Large intestine (tissue), 12 donors: Measurements from ENCODE around the gene PEPD. TPM values are rescaled to one million over a fixed set of nuclear protein-coding genes. Genes with fewer than 3 reads are reported as not detected.
"Not testable (repeated sequence)": the region's sequence is repeated elsewhere in the genome, so short reads cannot be mapped to it uniquely, and the experiment has no call there.

Experiments
- DNase-seq, 2 donors: peaks; one replicate each; pipeline versions ENCODE4 v3.0.0 to v3.0.0-alpha.2; 2013
- H3K27ac ChIP-seq: one replicate; pipeline ENCODE4 v1.5.1; 2013; ENCODE audit warnings: low read length
- H3K27me3 ChIP-seq: 2 replicates; pipeline ENCODE4 v1.6.1; 2013; ENCODE audit warnings: low read length; ENCODE audit not compliant: control insufficient read depth, insufficient read depth
- H3K36me3 ChIP-seq: 2 replicates; pipeline ENCODE4 v1.6.1; 2013; ENCODE audit warnings: low read length; ENCODE audit not compliant: control insufficient read depth, insufficient read depth
- H3K4me1 ChIP-seq: one replicate; pipeline ENCODE4 v1.6.1; 2013; ENCODE audit warnings: low read length; ENCODE audit not compliant: control insufficient read depth, insufficient read depth
- H3K4me3 ChIP-seq: one replicate; pipeline ENCODE4 v1.5.1; 2013; ENCODE audit warnings: low read length
- H3K9me3 ChIP-seq: one replicate; pipeline ENCODE4 v1.6.1; 2013; ENCODE audit warnings: mild to moderate bottlenecking, low read depth, low read length, moderate library complexity; ENCODE audit not compliant: control insufficient read depth
- WGBS: methylation state at CpG from one replicate; pipeline ENCODE4 v1.1.5; 2013; ENCODE audit warnings: low lambda C conversion rate; ENCODE audit not compliant: insufficient coverage; 5-methylcytosine and 5-hydroxymethylcytosine counted together
- long read RNA-seq, 11 donors: transcript quantifications; one replicate each; lab custom pipeline, GENCODE V29; 2026
- polyA plus RNA-seq: library from polyadenylated mRNA; unstranded; fragments of 120-200 nt; gene quantifications from one replicate; pipeline ENCODE4 v1.2.1, GENCODE V29; 2013

Gene PEPD
- polyA plus RNA-seq = 216 TPM
- long read RNA-seq, donor 1, transcript PEPD-201 (15 exons, 1,910 nt) = major isoform, 50 of 85 reads
- long read RNA-seq, donor 1, partial matches to known transcripts = 6 of 85 reads
- long read RNA-seq, donor 1, other reads (novel, unspliced or antisense) = 24 of 85 reads
- long read RNA-seq, donor 2, transcript PEPD-211 (2 exons, 1,763 nt) = minor isoform, 8 of 182 reads
- long read RNA-seq, donor 2, transcript PEPD-201 (15 exons, 1,910 nt) = major isoform, 96 of 182 reads
- long read RNA-seq, donor 2, partial matches to known transcripts = 37 of 182 reads
- long read RNA-seq, donor 2, other reads (novel, unspliced or antisense) = 40 of 182 reads
- long read RNA-seq, donor 3 = 0 reads
- long read RNA-seq, donor 4, transcript PEPD-201 (15 exons, 1,910 nt) = major isoform, 12 of 20 reads
- long read RNA-seq, donor 4, partial matches to known transcripts = 0 of 20 reads
- long read RNA-seq, donor 4, other reads (novel, unspliced or antisense) = 5 of 20 reads
- long read RNA-seq, donor 5, transcript PEPD-201 (15 exons, 1,910 nt) = major isoform, 15 of 41 reads
- long read RNA-seq, donor 5, transcript PEPD-211 (2 exons, 1,763 nt) = minor isoform, 5 of 41 reads
- long read RNA-seq, donor 5, partial matches to known transcripts = 0 of 41 reads
- long read RNA-seq, donor 5, other reads (novel, unspliced or antisense) = 21 of 41 reads
- long read RNA-seq, donor 6, transcript PEPD-211 (2 exons, 1,763 nt) = minor isoform, 15 of 198 reads
- long read RNA-seq, donor 6, transcript PEPD-201 (15 exons, 1,910 nt) = major isoform, 103 of 198 reads
- long read RNA-seq, donor 6, partial matches to known transcripts = 21 of 198 reads
- long read RNA-seq, donor 6, other reads (novel, unspliced or antisense) = 59 of 198 reads
- long read RNA-seq, donor 7, transcript PEPD-201 (15 exons, 1,910 nt) = major isoform, 12 of 26 reads
- long read RNA-seq, donor 7, partial matches to known transcripts = 14 of 26 reads
- long read RNA-seq, donor 7, other reads (novel, unspliced or antisense) = 0 of 26 reads
- long read RNA-seq, donor 8, transcript PEPD-211 (2 exons, 1,763 nt) = minor isoform, 28 of 246 reads
- long read RNA-seq, donor 8, transcript PEPD-201 (15 exons, 1,910 nt) = major isoform, 112 of 246 reads
- long read RNA-seq, donor 8, partial matches to known transcripts = 32 of 246 reads
- long read RNA-seq, donor 8, other reads (novel, unspliced or antisense) = 73 of 246 reads
- long read RNA-seq, donor 9, transcript PEPD-211 (2 exons, 1,763 nt) = minor isoform, 14 of 180 reads
- long read RNA-seq, donor 9, transcript PEPD-201 (15 exons, 1,910 nt) = major isoform, 77 of 180 reads
- long read RNA-seq, donor 9, partial matches to known transcripts = 33 of 180 reads
- long read RNA-seq, donor 9, other reads (novel, unspliced or antisense) = 55 of 180 reads
- long read RNA-seq, donor 10, transcript PEPD-201 (15 exons, 1,910 nt) = major isoform, 81 of 151 reads
- long read RNA-seq, donor 10, transcript PEPD-211 (2 exons, 1,763 nt) = minor isoform, 13 of 151 reads
- long read RNA-seq, donor 10, partial matches to known transcripts = 16 of 151 reads
- long read RNA-seq, donor 10, other reads (novel, unspliced or antisense) = 41 of 151 reads
- long read RNA-seq, donor 11, transcript PEPD-211 (2 exons, 1,763 nt) = minor isoform, 9 of 77 reads
- long read RNA-seq, donor 11, transcript PEPD-201 (15 exons, 1,910 nt) = major isoform, 45 of 77 reads
- long read RNA-seq, donor 11, partial matches to known transcripts = 0 of 77 reads
- long read RNA-seq, donor 11, other reads (novel, unspliced or antisense) = 23 of 77 reads

DNA sequence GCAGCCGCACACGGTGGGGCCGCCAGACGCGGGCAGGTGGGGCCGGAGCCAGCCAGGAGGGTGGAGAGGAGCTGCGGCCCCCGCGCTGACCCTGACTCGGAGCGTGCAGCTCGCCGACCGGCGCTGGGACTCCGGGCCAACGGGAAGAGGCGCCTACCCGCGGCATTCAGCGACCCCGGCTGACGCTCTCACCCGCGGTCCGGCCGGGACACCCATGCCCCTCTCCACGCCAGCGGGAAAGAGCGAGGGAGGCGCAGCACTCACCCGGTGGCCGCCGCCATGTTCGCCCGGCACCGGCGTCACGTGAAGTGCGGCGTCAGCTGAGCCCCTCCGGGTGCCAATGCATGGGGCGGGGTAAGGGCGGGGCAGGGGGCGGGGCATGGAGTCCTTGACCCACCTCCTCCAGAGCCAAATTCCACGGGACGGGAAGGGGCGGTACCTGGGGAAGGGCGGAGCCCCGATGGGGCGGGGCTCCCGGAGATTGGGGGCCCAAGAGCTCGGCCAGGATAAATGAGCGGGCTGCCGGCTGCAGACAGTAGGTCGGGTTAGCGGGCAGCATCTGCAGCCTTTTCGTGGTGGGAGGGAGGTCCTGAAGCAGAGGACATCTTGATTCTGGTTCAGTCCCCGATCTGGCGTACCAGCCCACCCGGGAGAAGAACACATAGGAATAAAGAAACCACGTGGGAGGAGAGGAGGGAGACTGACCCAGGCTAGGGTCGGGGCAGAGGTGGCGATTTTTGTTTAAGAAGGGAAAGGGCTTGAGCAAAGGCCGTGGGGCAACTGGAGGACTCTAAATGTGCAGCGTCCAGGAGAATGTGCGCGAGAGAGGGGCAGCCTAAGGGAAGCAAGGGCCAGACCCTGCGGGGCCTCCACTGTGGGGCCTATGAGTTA, at the start of gene PEPD:
TSS of gene PEPD (minus strand) at position 312 of the 891 bp plus-strand sequence. CDS start at position 281, 31 bp downstream.
- Histone ChIP-seq H3K27ac (peak within 1 kb of the TSS; percentile 59), H3K4me3 (peak within 1 kb of the TSS; percentile 60), H3K36me3 (no peaks in the 10 kb centered on the region), H3K4me1 (peaks cover 30% of the 10 kb centered on the region), H3K9me3 (no peaks in the 10 kb centered on the region), H3K27me3 (no peaks in the 10 kb centered on the region)
- WGBS = no CpG with 5 or more reads among the region's 69 CpGs
- peak; percentile 81 to 87 for DNase-seq

DNA sequence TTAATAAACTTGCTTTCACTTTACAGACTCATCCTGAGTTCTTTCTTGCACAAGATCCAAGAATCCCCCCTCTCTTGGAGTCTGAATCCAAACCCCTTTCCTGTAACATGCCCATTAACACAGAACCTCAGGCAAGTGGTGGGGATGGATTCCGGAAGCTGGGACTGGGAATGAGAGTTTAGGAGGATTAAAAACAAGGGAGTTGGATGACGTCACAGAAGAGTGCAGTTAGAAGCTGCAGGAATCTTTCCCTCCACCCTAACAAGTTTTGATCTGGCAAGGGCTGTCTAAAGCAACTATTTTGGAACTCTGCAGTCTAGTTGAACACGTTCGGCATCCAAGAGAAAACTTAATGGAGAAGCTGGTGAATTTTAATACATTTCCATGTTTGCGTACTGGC, 48.2 kb upstream of the PEPD start:
- no CpG with 5 or more reads among the region's 5 CpGs for WGBS

DNA sequence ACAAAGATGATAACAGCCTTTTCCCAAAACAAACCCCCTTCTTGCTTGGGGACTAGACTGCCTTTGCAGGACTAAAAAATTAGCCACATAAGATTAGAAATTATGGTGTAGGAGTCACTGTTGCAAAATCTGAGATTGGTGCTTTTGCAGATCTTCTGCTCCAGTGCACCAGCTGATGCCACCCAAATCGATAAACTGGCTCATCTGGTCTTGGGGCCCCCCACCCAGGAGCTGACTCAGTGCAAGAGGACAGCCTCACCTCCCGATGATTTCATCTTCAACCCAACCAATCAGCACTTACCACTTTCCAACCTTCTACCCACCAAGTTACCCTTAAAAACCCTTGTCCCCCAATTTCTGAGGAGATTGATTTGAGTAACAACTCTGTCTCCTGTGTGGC, 47.1 kb upstream of the PEPD start:
- H3K27ac ChIP-seq = no peak overlapping the region
- H3K36me3 ChIP-seq = no peaks in the 10 kb centered on the region
- WGBS = 100% methylated on average over 1 of the region's 2 CpGs
- no peaks in the 10 kb centered on the region for H3K4me1 ChIP-seq
- H3K9me3 ChIP-seq = no peaks in the 10 kb centered on the region
- DNase-seq = no peak
- peaks cover 9% of the 10 kb centered on the region for H3K27me3 ChIP-seq
- H3K4me3 ChIP-seq = no peak overlapping the region

More for the DNA sequence above, 48.2 kb upstream of the PEPD start:
- Histone ChIP-seq H3K4me1 (no peaks in the 10 kb centered on the region), H3K27me3 (peaks cover 9% of the 10 kb centered on the region), H3K9me3 (no peaks in the 10 kb centered on the region), H3K27ac (no peak overlapping the region), H3K4me3 (no peak overlapping the region), H3K36me3 (no peaks in the 10 kb centered on the region)
- DNase-seq = no peak

DNA sequence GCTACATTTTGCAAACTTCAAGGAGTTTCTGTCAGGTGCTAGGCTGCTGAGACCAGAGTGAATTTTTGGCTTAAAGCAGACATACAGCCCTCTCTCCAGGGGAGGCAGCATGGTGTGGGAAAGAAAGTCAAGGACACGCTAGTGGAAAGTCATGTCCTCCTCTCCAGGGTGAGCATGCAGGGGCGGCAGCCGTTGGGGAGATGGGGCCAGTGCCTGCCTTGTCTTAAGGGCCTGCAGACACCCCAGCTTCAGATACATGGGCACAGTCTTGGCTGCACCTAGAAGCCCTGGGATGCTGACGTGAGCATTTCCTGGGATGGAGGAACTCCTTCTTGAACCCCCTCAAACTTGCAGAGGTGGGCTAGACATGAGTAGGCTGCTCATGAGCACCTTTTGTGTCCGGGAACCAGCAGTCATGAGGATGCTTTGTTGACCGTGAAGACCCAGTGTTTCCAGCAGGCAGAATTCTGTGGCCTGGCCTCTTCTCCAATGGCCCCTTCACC, 43.3 kb upstream of the PEPD start:
- Histone ChIP-seq H3K9me3 (no peaks in the 10 kb centered on the region), H3K27me3 (peaks cover 4% of the 10 kb centered on the region), H3K4me1 (no peaks in the 10 kb centered on the region), H3K4me3 (no peak overlapping the region), H3K36me3 (no peaks in the 10 kb centered on the region), H3K27ac (no peak overlapping the region)
- DNase-seq = no peak
- no CpG with 5 or more reads among the region's 6 CpGs for WGBS

DNA sequence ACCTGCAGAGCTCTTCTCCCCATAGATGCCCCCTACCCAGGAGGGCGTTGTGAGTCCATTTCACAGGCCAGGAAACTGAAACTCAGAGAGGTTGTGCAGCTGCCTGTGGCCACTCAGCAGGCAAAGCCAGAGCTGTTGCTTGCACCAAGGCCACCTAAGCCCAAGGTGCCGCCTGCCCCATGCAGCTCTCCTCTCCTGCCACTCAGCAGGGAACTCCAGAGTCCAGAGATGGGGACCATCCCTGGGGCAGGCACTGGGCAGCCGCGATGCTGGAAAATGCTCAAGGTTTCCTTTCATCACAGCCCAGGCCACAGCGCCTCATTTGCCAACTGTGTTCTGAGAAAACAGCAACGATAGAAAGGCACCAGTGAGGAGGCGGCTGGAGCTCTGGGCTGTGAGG, 41.0 kb upstream of the PEPD start:
- no peak overlapping the region for H3K4me3 ChIP-seq
- peaks cover 2% of the 10 kb centered on the region for H3K27me3 ChIP-seq
- H3K4me1 ChIP-seq = no peaks in the 10 kb centered on the region
- H3K27ac ChIP-seq = no peak overlapping the region
- no CpG with 5 or more reads among the region's 7 CpGs for WGBS
- no peaks in the 10 kb centered on the region for H3K9me3 ChIP-seq
- H3K36me3 ChIP-seq = no peaks in the 10 kb centered on the region
- no peak for DNase-seq

DNA sequence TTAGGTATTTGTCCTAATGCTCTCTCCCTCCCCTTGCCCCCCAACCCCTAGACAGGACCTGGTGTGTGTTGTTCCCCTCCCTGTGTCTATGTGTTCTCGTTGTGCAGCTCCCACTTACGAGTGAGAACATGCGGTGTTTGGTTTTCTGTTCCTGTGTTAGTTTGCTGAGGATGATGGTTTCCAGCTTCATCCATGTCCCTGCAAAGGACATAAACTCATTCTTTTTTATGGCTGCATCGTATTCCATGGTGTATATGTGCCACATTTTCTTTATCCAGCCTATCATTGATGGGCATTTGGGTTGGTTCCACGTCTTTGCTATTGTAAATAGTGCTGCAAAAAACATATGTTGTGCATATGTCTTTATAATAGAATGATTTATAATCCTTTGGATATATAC, 40.1 kb upstream of the PEPD start:
- not testable (repeated sequence) for H3K9me3 ChIP-seq, H3K4me3 ChIP-seq, DNase-seq, H3K27me3 ChIP-seq, H3K4me1 ChIP-seq, H3K36me3 ChIP-seq, H3K27ac ChIP-seq
- WGBS = 90% methylated on average over 2 of the region's 5 CpGs

DNA sequence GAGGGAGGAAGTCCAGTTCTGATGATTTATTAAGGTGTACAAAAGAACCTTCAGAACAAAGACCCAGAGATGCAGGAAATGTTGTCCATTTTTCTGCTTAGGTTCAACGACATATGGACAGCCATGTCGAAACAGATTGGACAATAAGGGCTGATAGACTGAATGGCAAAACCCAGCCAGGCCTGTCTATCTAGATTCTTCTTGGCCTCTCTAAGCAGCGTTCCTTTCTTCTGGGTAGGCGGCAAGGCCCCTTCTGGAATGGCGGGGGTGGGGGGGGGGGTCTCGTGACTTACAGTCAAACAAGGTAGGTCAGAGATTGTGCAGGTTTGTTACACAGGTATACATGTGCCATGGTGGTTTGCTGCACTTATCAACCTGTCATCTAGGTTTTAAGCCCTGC, 39.7 kb upstream of the PEPD start:
- Histone ChIP-seq H3K27me3 (peaks cover 2% of the 10 kb centered on the region), H3K27ac (no peak overlapping the region), H3K4me1 (no peaks in the 10 kb centered on the region), H3K36me3 (no peaks in the 10 kb centered on the region), H3K4me3 (no peak overlapping the region), H3K9me3 (no peaks in the 10 kb centered on the region)
- no peak for DNase-seq
- 100% methylated on average over 1 of the region's 6 CpGs for WGBS

DNA sequence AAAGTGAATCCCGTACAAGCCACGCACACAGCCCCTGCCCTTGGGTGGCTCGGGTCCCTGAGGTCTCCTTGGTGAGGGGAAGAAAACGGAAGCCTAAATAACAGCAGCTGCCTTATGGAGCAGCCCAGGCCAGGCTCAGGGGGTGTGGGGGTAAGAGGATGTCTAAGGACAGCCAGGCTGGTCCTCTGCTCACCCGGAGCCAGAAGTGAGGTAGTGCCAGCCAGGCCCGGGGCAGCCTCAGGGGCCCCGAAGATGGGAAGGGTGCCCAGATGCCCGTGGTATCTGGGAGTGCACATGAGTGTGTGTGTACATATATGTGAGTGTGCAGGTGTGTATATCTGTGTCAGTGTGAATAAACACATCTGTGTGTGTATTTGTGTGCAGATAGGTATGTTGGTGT, 38.4 kb upstream of the PEPD start:
- peaks cover 1% of the 10 kb centered on the region for H3K27me3 ChIP-seq
- DNase-seq = no peak
- H3K4me3 ChIP-seq = no peak overlapping the region
- WGBS = no CpG with 5 or more reads among the region's 8 CpGs
- no peaks in the 10 kb centered on the region for H3K4me1 ChIP-seq
- H3K36me3 ChIP-seq = no peaks in the 10 kb centered on the region
- no peaks in the 10 kb centered on the region for H3K9me3 ChIP-seq
- H3K27ac ChIP-seq = no peak overlapping the region

DNA sequence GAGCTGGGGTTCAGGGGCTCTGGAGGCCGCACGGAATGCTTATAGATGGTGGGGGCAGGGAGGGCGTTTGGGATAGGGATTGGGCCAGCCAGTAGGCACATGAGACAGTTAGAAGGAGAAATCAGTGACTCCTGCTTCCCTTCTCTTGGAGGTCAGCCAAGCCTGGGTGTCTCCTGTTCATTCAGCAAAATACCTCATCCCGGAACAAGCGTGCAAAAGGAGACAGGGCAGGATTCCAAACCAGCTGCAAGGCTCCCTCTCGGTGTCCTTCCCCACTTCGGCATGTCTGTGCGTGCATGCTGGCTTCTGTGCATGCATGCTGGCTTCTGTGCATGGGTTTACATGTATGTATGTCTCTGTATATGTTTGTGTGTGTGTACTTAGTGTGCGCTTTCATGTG, 37.3 kb upstream of the PEPD start:
- peak; percentile 6 to 13 for DNase-seq
- Histone ChIP-seq H3K4me3 (no peak overlapping the region), H3K9me3 (no peaks in the 10 kb centered on the region), H3K27me3 (no peaks in the 10 kb centered on the region), H3K27ac (no peak overlapping the region), H3K36me3 (no peaks in the 10 kb centered on the region), H3K4me1 (no peaks in the 10 kb centered on the region)
- no CpG with 5 or more reads among the region's 9 CpGs for WGBS
